ENCODE data around the gene NRP1.
"Not testable (repeated sequence)": the region's sequence is repeated elsewhere in the genome, so short reads cannot be mapped to it uniquely, and the experiment has no call there.

DNA sequence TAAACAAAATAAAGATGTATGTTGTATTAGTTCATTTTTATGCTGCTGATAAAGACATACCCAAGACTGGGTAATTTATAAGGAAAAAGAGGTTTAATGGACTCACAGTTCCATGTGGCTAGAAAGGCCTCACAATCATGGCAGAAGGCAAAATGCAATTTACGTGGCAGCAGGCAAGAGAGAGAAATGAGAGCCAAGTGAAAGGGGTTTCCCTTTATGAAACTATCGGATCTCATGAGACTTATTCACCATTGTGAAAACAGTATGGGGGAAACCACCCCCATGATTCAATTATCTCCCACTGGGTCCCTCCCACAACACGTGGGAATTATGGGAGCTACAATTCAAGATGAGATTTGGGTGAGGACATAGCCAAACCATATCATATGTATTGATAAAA lies 49.7 kb upstream of the NRP1 start:
- not testable (repeated sequence) for TF ChIP-seq POLR2A (IDR thresholded peaks at IDR 0.05; ENCODE audit: low read depth, low read length); MAX (IDR thresholded peaks at IDR 0.05; ENCODE audit: insufficient read depth, insufficient read length); POLR2AphosphoS5 (IDR thresholded peaks at IDR 0.05; ENCODE audit: insufficient read depth, low read depth, low read length)

Measured in endothelial cell of umbilical vein (primary cell).